Measurements from ENCODE around the gene RPRD1B.

RPRD1B gene

GRCh38 chr20:38043512-38044300 lies 10.2 kb downstream of the RPRD1B start:
- DNase-seq = no peak

GRCh38 chr20:38044685-38045084 lies 11.1 kb downstream of the RPRD1B start:
- DNase-seq = no peak

- no peak for DNase-seq
Observed at GRCh38 chr20:38046572-38046971, 13.0 kb downstream of the RPRD1B start.

GRCh38 chr20:38049800-38050199 lies 16.3 kb downstream of the RPRD1B start:
- DNase-seq = no peak

- no peak for DNase-seq
Observed at GRCh38 chr20:38050686-38051085, 17.1 kb downstream of the RPRD1B start.

- no peak for DNase-seq
Observed at GRCh38 chr20:38052870-38053269, 19.3 kb downstream of the RPRD1B start.

GRCh38 chr20:38054647-38055046 lies 21.1 kb downstream of the RPRD1B start:
- no peak for DNase-seq

- no peak for DNase-seq
Observed at GRCh38 chr20:38055294-38055693, 21.7 kb downstream of the RPRD1B start.

- DNase-seq = no peak
Observed at GRCh38 chr20:38055848-38056247, 22.3 kb downstream of the RPRD1B start.

GRCh38 chr20:38057351-38057972 lies 23.9 kb downstream of the RPRD1B start:
- peak; percentile 15 for DNase-seq

- no peak for DNase-seq
Observed at GRCh38 chr20:38059832-38060231, 26.3 kb downstream of the RPRD1B start.

GRCh38 chr20:38060536-38060935 lies 27.0 kb downstream of the RPRD1B start:
- no peak for DNase-seq

GRCh38 chr20:38061109-38061508 lies 27.6 kb downstream of the RPRD1B start:
- DNase-seq = no peak

GRCh38 chr20:38062890-38063289 lies 29.3 kb downstream of the RPRD1B start:
- DNase-seq = no peak

GRCh38 chr20:38063911-38064530 lies 30.5 kb downstream of the RPRD1B start:
- no peak for DNase-seq

- no peak for DNase-seq
Observed at GRCh38 chr20:38065764-38066375, 32.3 kb downstream of the RPRD1B start.

GRCh38 chr20:38066969-38067716 lies 33.6 kb downstream of the RPRD1B start:
- DNase-seq = no peak

- DNase-seq = no peak
Observed at GRCh38 chr20:38067717-38068365, 34.3 kb downstream of the RPRD1B start.

- DNase-seq = no peak
Observed at GRCh38 chr20:38072898-38073297, 39.4 kb downstream of the RPRD1B start.

- DNase-seq = no peak
Observed at GRCh38 chr20:38073307-38074071, 39.9 kb downstream of the RPRD1B start.

GRCh38 chr20:38075161-38075998 lies 41.8 kb downstream of the RPRD1B start:
- no peak for DNase-seq
